ENCODE results near the gene JAM3. TPM values are rescaled to one million over a fixed set of nuclear protein-coding genes. Genes with fewer than 3 reads are reported as not detected.

Gene JAM3
- polyA plus RNA-seq, 4 donors = 50.4 to 59.8 (median 52.5) TPM

DNA sequence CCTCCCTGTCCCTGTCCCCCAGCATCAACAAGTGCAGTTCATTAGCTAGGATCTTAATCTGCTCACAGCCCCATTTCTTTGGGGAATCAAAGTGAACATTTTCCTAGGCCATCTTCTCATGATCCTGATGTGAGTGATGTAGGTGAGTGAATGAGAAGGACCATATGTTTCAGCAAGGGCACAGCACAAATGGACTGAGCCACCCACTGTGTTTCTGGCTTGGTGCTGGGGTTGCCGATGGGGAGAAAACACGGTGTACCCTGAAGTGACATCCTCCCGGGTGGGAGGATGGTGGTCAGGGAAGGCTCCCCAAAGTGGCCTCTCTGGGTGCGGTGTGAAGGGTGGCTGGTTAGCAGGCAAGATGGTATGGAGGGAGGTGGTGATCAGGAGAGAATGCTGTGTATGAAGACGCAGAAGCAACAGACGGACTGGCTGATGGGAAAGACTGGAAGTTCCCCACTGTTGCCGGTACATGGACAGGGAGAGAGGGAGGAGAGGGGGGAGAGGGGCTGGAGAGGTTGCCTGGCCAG lies 72.2 kb downstream of the JAM3 start:
- no peak for DNase-seq (ENCODE audit: low read depth in 4 of 4, low spot score in 2 of 4)

DNA sequence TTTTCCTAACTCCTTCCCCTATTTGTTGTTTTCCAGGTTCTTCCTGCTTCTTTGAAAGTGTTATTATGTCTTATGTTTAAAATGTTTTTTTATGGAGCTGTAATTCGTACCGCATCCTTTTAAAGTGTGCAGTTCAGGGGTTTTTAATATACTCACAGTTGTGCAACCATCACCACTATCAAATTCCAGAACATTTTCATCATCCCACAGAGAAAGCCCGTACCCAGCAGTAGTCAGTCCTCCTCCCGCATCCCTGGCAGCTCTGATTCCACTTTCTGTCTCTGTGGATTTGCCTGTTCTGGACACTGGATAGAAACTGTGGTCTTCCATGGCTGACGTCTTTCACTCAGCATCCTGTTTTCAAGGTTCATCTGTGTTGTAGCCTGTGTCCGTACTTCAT lies 73.7 kb downstream of the JAM3 start:
- DNase-seq (ENCODE audit: low read depth in 4 of 4, low spot score in 2 of 4) = no peak

DNA sequence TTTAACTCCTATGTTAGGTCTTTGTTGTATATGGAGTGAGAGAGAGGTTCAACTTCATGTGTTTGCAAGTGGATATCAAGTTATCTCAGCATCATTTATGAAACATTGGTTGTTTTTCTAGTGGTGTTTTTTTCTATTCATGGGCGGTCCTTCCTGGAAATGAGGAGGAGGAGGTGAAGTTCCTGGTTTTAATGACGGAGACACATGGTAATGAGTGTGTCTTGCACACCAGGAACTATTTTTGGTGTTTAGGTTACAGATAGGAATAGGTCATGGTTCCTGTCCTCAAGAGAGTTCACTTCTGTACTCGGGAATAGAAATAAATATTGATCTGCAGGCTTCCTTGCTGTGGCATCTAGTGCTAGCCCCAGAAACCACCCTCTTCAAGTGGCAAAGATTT lies 74.9 kb downstream of the JAM3 start:
- DNase-seq (ENCODE audit: low read depth in 4 of 4, low spot score in 2 of 4) = no peak

DNA sequence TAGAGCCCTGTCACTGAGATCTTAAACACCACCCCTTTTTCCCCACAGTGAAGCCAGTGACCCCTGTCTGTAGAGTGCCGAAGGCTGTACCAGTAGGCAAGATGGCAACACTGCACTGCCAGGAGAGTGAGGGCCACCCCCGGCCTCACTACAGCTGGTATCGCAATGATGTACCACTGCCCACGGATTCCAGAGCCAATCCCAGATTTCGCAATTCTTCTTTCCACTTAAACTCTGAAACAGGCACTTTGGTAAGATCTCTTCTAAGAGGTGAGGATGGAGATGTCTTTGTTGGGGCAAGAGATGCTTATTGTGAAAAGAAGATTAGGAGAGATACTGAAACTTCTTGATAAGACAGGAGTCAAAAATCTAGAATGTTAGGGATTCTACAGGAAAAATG lies 75.9 kb downstream of the JAM3 start:
- DNase-seq (ENCODE audit: low read depth in 4 of 4, low spot score in 2 of 4) = no peak

DNA sequence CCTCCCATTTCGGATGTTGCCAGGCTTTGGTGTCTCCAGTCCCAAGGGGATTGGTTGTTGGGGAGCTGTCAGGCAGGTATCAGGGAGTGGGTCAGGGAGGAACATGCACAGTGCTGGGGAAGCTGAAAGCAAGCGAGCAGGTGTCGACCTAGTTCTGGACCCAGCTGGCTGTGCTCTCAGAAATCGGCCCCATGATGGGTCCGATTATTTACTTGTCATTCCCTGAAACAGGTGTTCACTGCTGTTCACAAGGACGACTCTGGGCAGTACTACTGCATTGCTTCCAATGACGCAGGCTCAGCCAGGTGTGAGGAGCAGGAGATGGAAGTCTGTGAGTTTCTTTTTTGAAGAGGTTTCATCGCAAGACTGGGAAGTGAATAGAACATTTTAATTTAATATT lies 76.8 kb downstream of the JAM3 start:
- DNase-seq (ENCODE audit: low read depth in 4 of 4, low spot score in 2 of 4) = no peak

DNA sequence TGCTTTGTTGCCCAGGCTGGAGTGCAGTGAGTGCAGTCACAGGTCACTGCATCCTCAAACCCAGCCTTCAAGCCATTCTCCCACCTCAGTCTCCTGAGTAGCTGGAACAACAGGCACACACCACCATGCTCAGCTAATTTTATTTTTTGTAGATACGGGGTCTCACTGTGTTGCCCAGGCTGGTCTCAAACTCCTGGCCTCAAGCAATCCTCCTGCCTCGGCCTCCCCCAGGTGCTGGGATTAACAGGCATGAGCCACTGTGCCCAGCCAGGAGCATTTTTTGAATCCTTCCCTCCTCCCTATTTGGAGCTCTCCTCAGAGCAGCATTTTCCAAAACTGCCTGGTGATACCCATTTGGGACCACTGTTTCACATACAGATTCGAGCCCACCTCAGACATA lies 77.7 kb downstream of the JAM3 start:
- DNase-seq (ENCODE audit: low read depth in 4 of 4, low spot score in 2 of 4) = no peak

DNA sequence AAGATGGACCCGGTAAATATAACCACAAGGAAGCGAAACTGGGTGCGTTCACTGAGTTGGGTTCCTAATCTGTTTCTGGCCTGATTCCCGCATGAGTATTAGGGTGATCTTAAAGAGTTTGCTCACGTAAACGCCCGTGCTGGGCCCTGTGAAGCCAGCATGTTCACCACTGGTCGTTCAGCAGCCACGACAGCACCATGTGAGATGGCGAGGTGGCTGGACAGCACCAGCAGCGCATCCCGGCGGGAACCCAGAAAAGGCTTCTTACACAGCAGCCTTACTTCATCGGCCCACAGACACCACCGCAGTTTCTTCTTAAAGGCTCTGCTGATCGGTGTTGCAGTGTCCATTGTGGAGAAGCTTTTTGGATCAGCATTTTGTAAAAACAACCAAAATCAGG lies 80.5 kb downstream of the JAM3 start:
- no peak for DNase-seq (ENCODE audit: low read depth in 4 of 4, low spot score in 2 of 4)

DNA sequence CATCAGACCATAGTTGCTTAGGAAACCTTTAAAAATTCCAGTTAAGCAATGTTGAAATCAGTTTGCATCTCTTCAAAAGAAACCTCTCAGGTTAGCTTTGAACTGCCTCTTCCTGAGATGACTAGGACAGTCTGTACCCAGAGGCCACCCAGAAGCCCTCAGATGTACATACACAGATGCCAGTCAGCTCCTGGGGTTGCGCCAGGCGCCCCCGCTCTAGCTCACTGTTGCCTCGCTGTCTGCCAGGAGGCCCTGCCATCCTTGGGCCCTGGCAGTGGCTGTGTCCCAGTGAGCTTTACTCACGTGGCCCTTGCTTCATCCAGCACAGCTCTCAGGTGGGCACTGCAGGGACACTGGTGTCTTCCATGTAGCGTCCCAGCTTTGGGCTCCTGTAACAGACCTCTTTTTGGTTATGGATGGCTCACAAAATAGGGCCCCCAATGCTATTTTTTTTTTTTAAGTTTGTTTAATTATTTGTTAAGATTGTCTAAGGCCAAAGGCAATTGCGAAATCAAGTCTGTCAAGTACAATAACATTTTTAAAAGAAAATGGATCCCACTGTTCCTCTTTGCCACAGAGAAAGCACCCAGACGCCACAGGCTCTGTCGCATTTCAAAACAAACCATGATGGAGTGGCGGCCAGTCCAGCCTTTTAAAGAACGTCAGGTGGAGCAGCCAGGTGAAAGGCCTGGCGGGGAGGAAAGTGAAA lies 81.5 kb downstream of the JAM3 start:
- no peak for DNase-seq (ENCODE audit: low read depth in 4 of 4, low spot score in 2 of 4)

DNA sequence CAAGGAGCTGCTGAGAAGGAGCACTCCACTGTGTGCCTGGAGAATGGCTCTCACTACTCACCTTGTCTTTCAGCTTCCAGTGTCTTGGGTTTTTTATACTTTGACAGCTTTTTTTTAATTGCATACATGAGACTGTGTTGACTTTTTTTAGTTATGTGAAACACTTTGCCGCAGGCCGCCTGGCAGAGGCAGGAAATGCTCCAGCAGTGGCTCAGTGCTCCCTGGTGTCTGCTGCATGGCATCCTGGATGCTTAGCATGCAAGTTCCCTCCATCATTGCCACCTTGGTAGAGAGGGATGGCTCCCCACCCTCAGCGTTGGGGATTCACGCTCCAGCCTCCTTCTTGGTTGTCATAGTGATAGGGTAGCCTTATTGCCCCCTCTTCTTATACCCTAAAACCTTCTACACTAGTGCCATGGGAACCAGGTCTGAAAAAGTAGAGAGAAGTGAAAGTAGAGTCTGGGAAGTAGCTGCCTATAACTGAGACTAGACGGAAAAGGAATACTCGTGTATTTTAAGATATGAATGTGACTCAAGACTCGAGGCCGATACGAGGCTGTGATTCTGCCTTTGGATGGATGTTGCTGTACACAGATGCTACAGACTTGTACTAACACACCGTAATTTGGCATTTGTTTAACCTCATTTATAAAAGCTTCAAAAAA lies 82.3 kb downstream of the JAM3 start:
- DNase-seq (ENCODE audit: low read depth in 4 of 4, low spot score in 2 of 4) = no peak

DNA sequence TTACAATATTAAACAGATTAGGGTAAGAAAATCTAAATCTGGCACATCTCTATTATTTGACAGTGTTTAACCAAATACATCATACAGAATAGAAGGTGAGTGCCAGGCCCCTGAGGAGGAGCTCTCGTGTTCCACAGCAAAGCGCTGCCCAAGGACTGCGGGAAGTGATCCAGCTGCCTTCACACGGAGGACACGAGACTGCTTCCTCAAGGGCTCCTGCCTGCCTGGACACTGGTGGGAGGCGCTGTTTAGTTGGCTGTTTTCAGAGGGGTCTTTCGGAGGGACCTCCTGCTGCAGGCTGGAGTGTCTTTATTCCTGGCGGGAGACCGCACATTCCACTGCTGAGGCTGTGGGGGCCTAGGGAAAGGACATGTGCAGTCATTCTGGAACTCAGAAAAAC lies 83.8 kb downstream of the JAM3 start:
- DNase-seq (ENCODE audit: low read depth in 4 of 4, low spot score in 2 of 4) = no peak

DNA sequence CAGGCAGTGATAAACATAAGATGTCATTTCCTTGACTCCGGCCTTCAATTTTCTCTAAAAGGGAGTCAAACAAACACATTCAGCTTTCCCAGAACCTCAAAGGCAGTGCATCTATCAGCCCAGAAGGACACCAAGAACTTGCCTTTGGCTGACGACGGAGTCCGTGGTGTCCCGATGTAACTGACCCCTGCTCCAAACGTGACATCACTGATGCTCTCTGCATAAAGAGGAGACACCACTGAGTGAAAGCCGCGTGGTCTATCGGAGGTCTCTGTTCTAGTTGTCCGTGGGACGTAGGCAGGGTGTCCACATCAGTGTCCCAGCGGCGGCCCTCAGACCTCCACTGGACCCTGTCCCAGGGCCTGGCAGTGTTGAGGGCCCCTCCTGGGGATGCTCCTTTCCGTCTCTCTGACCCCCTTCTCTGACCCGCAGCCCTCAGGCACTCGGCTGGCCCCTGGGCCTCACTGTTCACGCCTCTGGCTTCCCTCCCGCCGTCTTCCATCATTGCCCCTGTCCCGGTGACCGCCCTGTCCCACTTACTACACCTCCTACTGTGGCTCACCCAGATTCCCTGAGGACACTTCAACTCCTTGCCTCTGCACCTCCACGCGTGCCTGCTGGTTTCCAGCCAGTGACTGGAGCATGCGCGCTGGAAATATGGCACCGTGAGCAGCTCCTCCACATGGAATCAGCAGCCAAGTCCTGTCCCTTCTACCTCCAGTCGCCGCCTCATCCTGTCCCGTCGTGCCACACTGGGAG lies 84.5 kb downstream of the JAM3 start:
- no peak for DNase-seq (ENCODE audit: low read depth in 4 of 4, low spot score in 2 of 4)

DNA sequence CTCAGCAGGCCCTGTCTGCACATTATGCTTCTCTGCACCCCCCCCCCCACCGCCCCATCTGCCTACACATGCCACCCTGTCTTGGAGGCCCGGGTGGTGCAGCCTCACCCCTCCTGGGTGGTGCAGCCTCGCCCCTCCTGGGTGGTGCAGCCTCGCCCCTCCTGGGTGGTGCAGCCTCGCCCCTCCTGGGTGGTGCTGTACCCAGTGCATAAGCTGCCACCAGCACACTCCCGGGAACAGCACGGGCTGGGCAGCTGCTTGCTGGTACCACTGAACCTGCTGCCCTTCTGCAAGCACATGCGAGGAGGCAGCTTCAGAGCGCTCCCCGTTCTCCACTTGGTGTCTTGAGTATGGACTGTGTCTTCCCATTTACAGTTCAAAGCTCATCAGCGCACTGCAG lies 85.6 kb downstream of the JAM3 start:
- DNase-seq (ENCODE audit: low read depth in 4 of 4, low spot score in 2 of 4) = no peak

DNA sequence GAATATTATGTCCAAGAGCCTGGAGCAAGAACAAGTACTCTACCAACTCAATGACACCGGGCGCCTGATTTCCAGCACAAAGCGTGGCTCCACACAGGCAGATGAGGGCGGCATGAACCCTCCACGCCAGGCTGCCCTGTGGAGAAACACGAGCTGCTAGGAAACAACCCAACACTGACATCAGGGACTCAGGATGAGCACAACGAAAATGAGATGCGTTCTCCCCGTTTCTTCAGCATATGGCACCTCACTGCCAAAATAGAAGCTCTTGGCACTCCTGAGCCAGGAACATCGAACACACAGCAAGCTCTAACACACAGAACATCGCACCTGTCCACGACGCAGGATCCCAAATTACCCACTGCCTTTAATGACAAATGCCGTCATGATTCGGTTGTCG lies 86.6 kb downstream of the JAM3 start:
- DNase-seq (ENCODE audit: low read depth in 4 of 4, low spot score in 2 of 4) = no peak

DNA sequence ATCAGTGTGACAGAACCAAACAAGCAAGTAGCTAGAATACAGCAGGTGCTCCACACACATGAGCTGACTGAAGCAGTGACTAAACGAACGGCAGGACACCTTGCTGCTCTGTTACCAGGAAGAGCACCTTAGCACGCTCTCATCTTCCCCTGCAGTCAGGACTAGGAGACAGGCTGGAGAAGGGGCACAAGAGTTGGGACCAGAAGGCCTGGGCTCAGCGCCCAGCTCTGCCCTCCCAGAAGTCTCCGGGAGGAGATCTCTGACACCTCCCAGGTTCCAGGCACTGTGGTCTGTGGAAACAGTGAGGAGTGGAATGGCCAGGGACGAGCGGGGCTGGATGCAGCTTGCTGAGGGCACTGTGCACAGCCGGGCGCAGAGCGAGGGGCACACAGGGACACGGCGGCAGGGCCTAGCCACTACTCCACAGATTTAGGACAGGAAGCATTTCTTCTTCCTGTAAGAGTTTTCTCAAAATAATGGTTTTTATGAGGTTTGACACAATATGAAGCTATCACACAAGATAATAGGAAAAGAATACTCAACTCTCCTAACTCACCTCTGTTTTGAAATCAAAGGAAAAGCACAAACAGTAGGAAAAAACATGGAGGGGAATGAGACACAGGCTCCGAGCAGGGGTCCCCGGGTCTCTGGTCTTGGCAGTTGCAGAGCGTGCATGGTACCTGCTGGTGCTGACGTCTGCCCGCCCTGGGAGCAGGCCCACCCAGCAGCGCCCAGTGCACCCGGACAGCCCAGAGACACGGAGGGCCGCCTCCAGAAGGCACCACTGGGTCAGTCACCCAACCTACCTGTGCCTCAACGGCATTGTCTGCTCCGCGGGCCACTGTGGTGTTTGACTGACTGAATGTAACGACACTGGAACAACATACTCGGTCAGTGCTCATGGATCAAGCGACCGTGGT lies 87.3 kb downstream of the JAM3 start:
- DNase-seq (ENCODE audit: low read depth in 4 of 4, low spot score in 2 of 4) = no peak

DNA sequence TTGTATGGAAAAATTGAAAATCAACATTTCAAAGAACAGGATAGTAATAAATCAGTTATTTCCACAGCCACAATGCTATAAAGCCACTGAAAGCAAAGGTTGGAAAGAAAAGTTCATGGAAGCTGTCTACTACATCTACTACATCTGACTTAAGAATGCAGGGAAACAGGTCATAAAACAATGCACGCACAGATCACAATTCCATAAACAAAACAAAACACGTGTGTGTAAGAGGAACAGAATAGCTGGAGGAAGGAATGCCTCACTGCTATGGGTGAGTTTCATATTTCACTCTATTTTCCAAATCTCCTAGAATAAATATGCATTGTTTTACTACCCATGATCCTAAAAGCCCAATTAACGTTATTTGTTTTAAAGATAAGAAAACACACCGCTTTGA lies 88.6 kb downstream of the JAM3 start:
- no peak for DNase-seq (ENCODE audit: low read depth in 4 of 4, low spot score in 2 of 4)

DNA sequence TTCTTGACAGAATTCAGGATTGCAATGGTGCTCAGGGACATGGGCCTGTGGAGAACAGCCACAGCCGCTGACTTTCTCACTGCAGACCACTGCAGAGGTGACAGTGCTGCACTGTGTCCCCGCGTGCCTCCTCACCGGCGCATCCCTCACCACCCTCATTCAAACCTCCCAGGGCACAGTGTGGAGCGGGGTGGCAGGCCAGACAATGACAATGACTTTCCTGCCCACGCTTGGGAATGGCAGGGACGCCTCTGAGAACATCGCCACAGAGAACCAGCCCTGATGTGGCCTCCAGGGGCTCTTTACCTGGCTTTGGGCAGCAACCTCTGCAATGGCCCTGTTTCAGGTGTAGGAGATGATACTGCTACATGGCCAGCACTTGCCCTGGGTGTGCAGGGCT lies 89.2 kb downstream of the JAM3 start:
- DNase-seq (ENCODE audit: low read depth in 4 of 4, low spot score in 2 of 4) = no peak

DNA sequence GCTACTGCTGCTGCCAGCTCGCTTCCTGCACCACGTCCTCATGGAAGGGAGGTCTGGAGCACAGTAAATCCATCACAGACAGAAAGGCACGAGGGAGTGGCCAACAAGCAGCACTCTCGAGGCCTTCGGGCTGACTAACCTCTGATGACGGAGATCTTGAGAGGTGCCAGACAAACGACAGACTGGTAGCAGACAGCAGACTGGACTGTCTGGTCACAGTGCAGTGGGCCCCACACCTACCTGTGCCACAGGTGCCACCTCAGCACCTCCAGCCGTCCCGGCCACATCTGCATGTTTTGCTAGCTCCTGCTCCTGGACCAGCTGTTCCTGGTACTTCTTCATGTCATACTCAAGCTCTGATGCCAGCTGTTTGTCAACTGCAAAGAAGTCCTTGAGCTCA lies 90.8 kb downstream of the JAM3 start:
- no peak for DNase-seq (ENCODE audit: low read depth in 4 of 4, low spot score in 2 of 4)

DNA sequence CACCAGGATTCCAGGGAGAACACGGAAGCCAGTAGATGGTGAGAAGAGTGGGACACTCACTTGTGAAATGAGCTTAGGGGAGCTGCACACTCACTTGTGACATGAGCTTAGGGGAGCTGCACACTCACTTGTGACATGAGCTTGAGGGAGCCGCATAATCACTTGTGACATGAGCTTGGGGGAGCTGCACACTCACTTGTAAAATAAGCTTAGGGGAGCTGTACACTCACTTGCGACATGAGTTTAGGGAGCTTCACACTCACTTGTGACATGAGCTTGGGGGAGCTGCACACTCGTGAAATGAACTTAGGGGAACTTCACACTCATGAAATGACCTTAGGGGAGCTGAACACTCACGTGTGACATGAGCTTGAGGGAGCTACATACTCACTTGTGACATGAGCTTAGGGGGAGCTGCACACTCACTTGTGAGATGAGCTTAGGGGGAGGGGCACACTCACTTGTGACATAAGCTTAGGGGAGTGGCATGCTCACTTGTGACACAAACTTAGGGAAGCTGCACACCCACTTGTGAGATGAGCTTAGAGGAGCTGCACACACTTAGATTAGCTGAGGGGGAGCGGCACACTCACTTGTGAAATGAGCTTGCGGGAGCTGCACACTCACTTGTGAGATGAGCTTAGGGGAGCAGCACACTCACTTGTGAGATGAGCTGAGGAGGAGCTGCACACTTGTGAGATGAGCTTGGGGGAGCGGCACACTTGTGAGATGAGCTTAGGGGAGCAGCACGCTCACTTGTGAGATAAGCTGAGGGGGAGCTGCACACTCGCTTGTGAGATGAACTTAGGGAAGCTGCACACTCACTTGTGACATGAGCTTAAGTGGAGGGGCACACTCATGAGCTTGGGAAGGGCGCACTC lies 95.9 kb downstream of the JAM3 start:
- DNase-seq (ENCODE audit: low read depth in 4 of 4, low spot score in 2 of 4) = no peak

DNA sequence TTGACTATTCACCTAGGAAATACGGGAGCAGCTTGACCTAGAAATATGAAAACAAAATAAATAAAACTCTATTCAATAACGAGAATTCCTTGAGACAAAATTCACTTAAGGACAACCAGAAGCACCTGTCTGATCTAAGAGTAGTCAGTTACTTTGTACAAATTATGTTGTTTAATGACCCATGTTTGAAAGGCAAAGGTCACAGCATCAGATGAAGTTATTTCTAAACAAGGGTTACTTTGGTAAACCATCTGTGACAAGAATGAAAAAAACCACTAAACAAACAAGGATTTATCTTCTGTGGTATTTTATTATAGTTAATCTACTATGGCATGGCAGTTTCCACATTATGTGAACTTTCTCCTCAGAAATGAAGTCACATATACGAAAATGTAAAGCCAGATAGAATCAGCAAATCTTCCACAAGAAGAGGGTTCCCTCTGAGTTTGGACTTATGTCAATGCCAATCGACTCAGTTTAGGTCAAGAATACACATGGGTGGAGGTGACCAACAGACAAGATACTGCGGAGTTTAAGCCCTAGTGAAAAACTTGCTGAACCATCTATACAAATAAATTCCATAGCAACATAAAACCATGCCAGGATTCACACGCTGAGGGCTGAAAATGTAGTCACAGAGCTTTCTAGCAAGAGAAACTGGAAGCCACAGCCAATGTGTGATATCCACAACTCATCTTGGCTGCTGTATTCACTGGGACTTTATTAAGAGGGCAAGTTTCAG lies 101.5 kb downstream of the JAM3 start:
- DNase-seq (ENCODE audit: low read depth in 4 of 4, low spot score in 2 of 4) = no peak

Data from left renal cortex interstitium (tissue), 4 donors.